WTC11 (cell line): ENCODE measurements around the gene CPNE2. TPM values are rescaled to one million over a fixed set of nuclear protein-coding genes. Genes with fewer than 3 reads are reported as not detected.
A peak's percentile ranks its signal among the peaks of the same experiment; 100 is the strongest.

Source experiments
- ATAC-seq: fragments of 200-7000 bp; cut with Tn5 transposase; 2 replicates; pipeline ENCODE4 v1.10.0; 2021; ENCODE audit warnings: mild to moderate bottlenecking, moderate library complexity
- CTCF ChIA-PET: fragments of 300-600 bp; sonication (Branson Sonifier 250); formaldehyde crosslinking; loops from one replicate; lab custom pipeline; 2021; ENCODE audit warnings: antibody characterized with exemption; lab: Charles Lee
- POLR2A ChIA-PET: fragments of 350-600 bp; sonication (Branson Sonifier 250); formaldehyde crosslinking; loops from one replicate; lab custom pipeline; 2021; ENCODE audit warnings: antibody characterized with exemption; lab: Charles Lee
- DNase-seq: peaks from one replicate; pipeline ENCODE4 v3.0.0; 2021; ENCODE audit warnings: low spot score
- H3K27ac Mint-ChIP-seq: 2 replicates; pipeline ENCODE4 v1.8.0; 2021; ENCODE audit warnings: mixed read lengths
- H3K27me3 Mint-ChIP-seq: 2 replicates; pipeline ENCODE4 v1.8.0; 2021; ENCODE audit warnings: low read depth, mild to moderate bottlenecking, moderate library complexity, mixed read lengths
- H3K36me3 Mint-ChIP-seq: 2 replicates; pipeline ENCODE4 v1.8.0; 2021; ENCODE audit warnings: mixed read lengths
- H3K4me1 Mint-ChIP-seq: 2 replicates; pipeline ENCODE4 v1.8.0; 2022; ENCODE audit warnings: mixed read lengths
- H3K4me3 Mint-ChIP-seq: 2 replicates; pipeline ENCODE4 v1.8.0; 2021; ENCODE audit warnings: mild to moderate bottlenecking, moderate library complexity, mixed read lengths
- H3K9me3 Mint-ChIP-seq: 2 replicates; pipeline ENCODE4 v1.8.0; 2021; ENCODE audit warnings: mixed read lengths
- CREB1 ChIP-seq: sonication (generic); formaldehyde crosslinking; IDR thresholded peaks from 2 replicates; pipeline ENCODE4 v1.8.0; 2023; ENCODE audit warnings: mild to moderate bottlenecking, missing genetic modification reagents
- E2F4 ChIP-seq: sonication (generic); formaldehyde crosslinking; IDR thresholded peaks from 2 replicates; pipeline ENCODE4 v1.8.1; 2022; ENCODE audit warnings: low read depth, mild to moderate bottlenecking, moderate library complexity, missing genetic modification reagents, borderline replicate concordance
- ESRRA ChIP-seq: sonication (generic); formaldehyde crosslinking; IDR thresholded peaks from 2 replicates; pipeline ENCODE4 v1.8.1; 2022; ENCODE audit warnings: mild to moderate bottlenecking, missing genetic modification reagents, borderline replicate concordance
- ETV6 ChIP-seq: sonication (generic); formaldehyde crosslinking; IDR thresholded peaks from 2 replicates; pipeline ENCODE4 v1.8.1; 2022; ENCODE audit warnings: mild to moderate bottlenecking, missing genetic modification reagents
- FOXP1 ChIP-seq: sonication (generic); formaldehyde crosslinking; IDR thresholded peaks from 2 replicates; pipeline ENCODE4 v1.8.0; 2022; ENCODE audit warnings: missing genetic modification reagents, mild to moderate bottlenecking, moderate library complexity, borderline replicate concordance
- GRHL2 ChIP-seq: fragments of 250-450 bp; sonication (Bioruptor Pico); IDR thresholded peaks from 2 replicates; pipeline ENCODE4 v1.8.0; 2022; ENCODE audit warnings: mild to moderate bottlenecking, moderate library complexity; ENCODE audit not compliant: insufficient replicate concordance, severe bottlenecking
- GTF2I ChIP-seq: fragments of 250-450 bp; sonication (Bioruptor Pico); conservative IDR thresholded peaks from 2 replicates; pipeline ENCODE4 v1.4.0; 2021; ENCODE audit warnings: mild to moderate bottlenecking
- MXD4 ChIP-seq: fragments of 250-450 bp; sonication (Bioruptor Pico); IDR thresholded peaks from 2 replicates; pipeline ENCODE4 v1.8.0; 2021; ENCODE audit warnings: mild to moderate bottlenecking, moderate library complexity, borderline replicate concordance
- NFE2L1 ChIP-seq: sonication (generic); formaldehyde crosslinking; IDR thresholded peaks from 2 replicates; pipeline ENCODE4 v1.8.1; 2023; ENCODE audit warnings: missing genetic modification reagents
- NR2C2 ChIP-seq: sonication (generic); formaldehyde crosslinking; IDR thresholded peaks from 2 replicates; pipeline ENCODE4 v1.8.0; 2022; ENCODE audit warnings: mild to moderate bottlenecking, missing genetic modification reagents
- PRRX2 ChIP-seq: fragments of 250-450 bp; sonication (Bioruptor Pico); IDR thresholded peaks from 2 replicates; pipeline ENCODE4 v1.8.0; 2021; ENCODE audit warnings: mild to moderate bottlenecking
- SP1 ChIP-seq: sonication (generic); formaldehyde crosslinking; conservative IDR thresholded peaks from 2 replicates; pipeline ENCODE4 v1.8.1; 2022; ENCODE audit warnings: missing genetic modification reagents
- ZMAT4 ChIP-seq: fragments of 250-450 bp; sonication (Bioruptor Pico); IDR thresholded peaks from 2 replicates; pipeline ENCODE4 v1.9.0; 2021; ENCODE audit warnings: mild to moderate bottlenecking
- ZNF138 ChIP-seq: sonication (generic); formaldehyde crosslinking; conservative IDR thresholded peaks from 2 replicates; pipeline ENCODE4 v1.8.1; 2022; ENCODE audit warnings: mild to moderate bottlenecking, moderate library complexity, missing genetic modification reagents
- ZNF263 ChIP-seq: sonication (generic); formaldehyde crosslinking; IDR thresholded peaks from 2 replicates; pipeline ENCODE4 v1.8.1; 2022; ENCODE audit warnings: low read depth, mild to moderate bottlenecking, moderate library complexity, missing genetic modification reagents
- ZNF317 ChIP-seq: sonication (generic); formaldehyde crosslinking; IDR thresholded peaks from 2 replicates; pipeline ENCODE4 v1.8.1; 2023; ENCODE audit warnings: low read depth, mild to moderate bottlenecking, moderate library complexity, missing genetic modification reagents, borderline replicate concordance
- total RNA-seq: library from RNA; stranded (reverse); gene quantifications from 3 replicates; pipeline ENCODE4 v1.2.3, GENCODE V29; 2021
- TF ChIP-seq, protein P1 (sequence below): sonication (generic); formaldehyde crosslinking; IDR thresholded peaks from 2 replicates; pipeline ENCODE4 v1.8.1; 2023; ENCODE audit warnings: mild to moderate bottlenecking, missing genetic modification reagents
- TF ChIP-seq, protein P2 (sequence below): sonication (generic); formaldehyde crosslinking; IDR thresholded peaks from 2 replicates; pipeline ENCODE4 v1.8.0; 2022; ENCODE audit warnings: mild to moderate bottlenecking, missing genetic modification reagents
- TF ChIP-seq, protein P3 (sequence below): sonication (generic); formaldehyde crosslinking; IDR thresholded peaks from 2 replicates; pipeline ENCODE4 v1.8.1; 2023; ENCODE audit warnings: mild to moderate bottlenecking, missing genetic modification reagents, moderate library complexity
- TF ChIP-seq, protein P4 (sequence below): sonication (generic); formaldehyde crosslinking; IDR thresholded peaks from 2 replicates; pipeline ENCODE4 v1.8.1; 2023; ENCODE audit warnings: mild to moderate bottlenecking, missing genetic modification reagents
- TF ChIP-seq, protein P5 (sequence below): fragments of 200-600 bp; IDR thresholded peaks from 2 replicates; pipeline ENCODE4 v1.8.0; 2022; ENCODE audit warnings: antibody characterized with exemption

The CPNE2 gene
- total RNA-seq, 1 experiment from 2014 or later = 14.0 TPM

DNA sequence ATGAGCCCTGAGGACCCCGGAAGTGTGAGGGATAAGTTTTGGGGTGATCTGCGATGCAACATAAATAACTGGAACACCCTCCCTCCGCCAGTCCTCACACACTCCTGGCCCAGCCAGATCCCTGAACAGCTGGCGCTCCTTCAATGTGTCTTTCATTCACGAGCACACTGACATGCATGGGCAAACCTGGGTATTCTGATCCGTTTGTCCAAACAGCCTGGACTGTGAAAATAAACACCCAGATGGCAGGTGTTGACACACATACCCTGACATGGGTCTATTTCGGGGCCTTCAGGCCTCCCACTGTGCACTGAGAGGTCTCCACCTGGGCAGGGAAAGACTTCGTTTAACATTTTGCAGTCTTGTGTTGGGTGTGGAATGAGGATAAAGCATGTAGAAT lies 3.0 kb upstream of the CPNE2 start:
- Mint-ChIP-seq H3K36me3 (no peaks in the 10 kb centered on the region), H3K27ac (no peak overlapping the region), H3K27me3 (peaks cover 22% of the 10 kb centered on the region), H3K9me3 (peaks cover 4% of the 10 kb centered on the region; the same call in 1 of the 2 replicates), H3K4me3 (no peak overlapping the region), H3K4me1 (peaks cover 14% of the 10 kb centered on the region)
- no peak for DNase-seq
- TF ChIP-seq ZNF138 (no peak), PRRX2 (CRISPR knock-in tag) (no peak), ZNF263 (no peak), NR2C2 (no peak), ESRRA (CRISPR knock-in tag) (no peak), NFE2L1 (CRISPR knock-in tag) (no peak), GTF2I (CRISPR knock-in tag) (no peak), ZNF317 (CRISPR knock-in tag) (no peak), ZMAT4 (CRISPR knock-in tag) (no peak), CREB1 (CRISPR knock-in tag) (no peak), ETV6 (no peak), FOXP1 (no peak), E2F4 (CRISPR knock-in tag) (no peak)
- TF ChIP-seq, protein P1, sequence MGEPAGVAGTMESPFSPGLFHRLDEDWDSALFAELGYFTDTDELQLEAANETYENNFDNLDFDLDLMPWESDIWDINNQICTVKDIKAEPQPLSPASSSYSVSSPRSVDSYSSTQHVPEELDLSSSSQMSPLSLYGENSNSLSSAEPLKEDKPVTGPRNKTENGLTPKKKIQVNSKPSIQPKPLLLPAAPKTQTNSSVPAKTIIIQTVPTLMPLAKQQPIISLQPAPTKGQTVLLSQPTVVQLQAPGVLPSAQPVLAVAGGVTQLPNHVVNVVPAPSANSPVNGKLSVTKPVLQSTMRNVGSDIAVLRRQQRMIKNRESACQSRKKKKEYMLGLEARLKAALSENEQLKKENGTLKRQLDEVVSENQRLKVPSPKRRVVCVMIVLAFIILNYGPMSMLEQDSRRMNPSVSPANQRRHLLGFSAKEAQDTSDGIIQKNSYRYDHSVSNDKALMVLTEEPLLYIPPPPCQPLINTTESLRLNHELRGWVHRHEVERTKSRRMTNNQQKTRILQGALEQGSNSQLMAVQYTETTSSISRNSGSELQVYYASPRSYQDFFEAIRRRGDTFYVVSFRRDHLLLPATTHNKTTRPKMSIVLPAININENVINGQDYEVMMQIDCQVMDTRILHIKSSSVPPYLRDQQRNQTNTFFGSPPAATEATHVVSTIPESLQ (CRISPR knock-in tag) = no peak
- TF ChIP-seq, protein P2, sequence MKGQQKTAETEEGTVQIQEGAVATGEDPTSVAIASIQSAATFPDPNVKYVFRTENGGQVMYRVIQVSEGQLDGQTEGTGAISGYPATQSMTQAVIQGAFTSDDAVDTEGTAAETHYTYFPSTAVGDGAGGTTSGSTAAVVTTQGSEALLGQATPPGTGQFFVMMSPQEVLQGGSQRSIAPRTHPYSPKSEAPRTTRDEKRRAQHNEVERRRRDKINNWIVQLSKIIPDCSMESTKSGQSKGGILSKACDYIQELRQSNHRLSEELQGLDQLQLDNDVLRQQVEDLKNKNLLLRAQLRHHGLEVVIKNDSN (CRISPR knock-in tag) = no peak
- TF ChIP-seq, protein P3, sequence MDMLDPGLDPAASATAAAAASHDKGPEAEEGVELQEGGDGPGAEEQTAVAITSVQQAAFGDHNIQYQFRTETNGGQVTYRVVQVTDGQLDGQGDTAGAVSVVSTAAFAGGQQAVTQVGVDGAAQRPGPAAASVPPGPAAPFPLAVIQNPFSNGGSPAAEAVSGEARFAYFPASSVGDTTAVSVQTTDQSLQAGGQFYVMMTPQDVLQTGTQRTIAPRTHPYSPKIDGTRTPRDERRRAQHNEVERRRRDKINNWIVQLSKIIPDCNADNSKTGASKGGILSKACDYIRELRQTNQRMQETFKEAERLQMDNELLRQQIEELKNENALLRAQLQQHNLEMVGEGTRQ = no peak
- ChIA-PET POLR2A (no interaction called here), CTCF (no interaction called here)
- no peak for ATAC-seq

DNA sequence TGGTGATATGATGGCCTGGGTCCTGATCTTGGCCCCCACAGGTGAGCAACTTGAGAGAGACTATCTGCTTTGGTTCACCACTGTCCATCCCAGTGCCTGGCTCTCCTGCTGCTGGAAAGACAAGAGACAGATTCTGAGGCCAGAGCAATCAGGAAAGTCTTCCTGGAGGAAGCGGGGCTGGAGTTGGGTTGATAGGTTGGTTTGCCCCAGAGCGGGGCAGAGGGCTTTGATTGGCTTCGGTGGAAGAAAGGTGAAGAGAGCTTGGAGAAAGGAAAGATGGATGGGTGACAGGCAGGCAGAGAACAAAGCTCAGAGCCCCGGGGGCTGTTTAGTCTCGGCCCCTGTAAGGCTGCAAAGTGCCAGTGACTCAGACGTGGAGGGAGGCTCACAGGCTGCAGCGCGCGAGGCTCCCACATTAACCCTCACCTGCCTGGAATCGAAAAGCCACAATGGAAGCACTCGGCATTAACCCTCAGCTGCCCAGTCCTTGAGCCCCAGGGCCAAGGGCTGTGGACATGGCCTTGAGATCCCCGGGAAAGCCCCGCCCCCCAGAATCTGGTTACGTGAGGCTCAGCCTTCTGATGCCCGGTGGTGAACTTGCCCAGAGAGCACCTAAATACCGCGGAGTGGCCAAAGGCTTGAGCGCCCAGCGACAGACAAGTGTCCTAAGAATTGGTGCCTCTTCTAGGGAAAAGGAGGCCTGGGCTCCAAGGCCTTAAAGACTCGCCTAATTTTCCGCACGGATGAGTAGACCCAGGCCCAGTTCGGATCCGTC lies 996 bp upstream of the CPNE2 start:
- Mint-ChIP-seq H3K27me3 (peaks cover 25% of the 10 kb centered on the region), H3K9me3 (peaks cover 4% of the 10 kb centered on the region; the same call in 1 of the 2 replicates), H3K36me3 (no peaks in the 10 kb centered on the region), H3K4me1 (peaks cover 14% of the 10 kb centered on the region), H3K27ac (no peak overlapping the region), H3K4me3 (peak overlapping the region; percentile 86)
- DNase-seq = peak; percentile 67
- ATAC-seq = peak; percentile 36
- POLR2A ChIA-PET = interaction anchor here (0.8 kb wide), 1 partner anchor 42 kb away, joined by 3 read pairs; no protein-coding TSS in a partner anchor
- TF ChIP-seq SP1 (CRISPR knock-in tag) (0 out of 2 replicates have a peak, but pooled peaks have one; percentile 25), GRHL2 (no peak), MXD4 (CRISPR knock-in tag) (no peak), CREB1 (CRISPR knock-in tag) (no peak)
- TF ChIP-seq, protein P4, sequence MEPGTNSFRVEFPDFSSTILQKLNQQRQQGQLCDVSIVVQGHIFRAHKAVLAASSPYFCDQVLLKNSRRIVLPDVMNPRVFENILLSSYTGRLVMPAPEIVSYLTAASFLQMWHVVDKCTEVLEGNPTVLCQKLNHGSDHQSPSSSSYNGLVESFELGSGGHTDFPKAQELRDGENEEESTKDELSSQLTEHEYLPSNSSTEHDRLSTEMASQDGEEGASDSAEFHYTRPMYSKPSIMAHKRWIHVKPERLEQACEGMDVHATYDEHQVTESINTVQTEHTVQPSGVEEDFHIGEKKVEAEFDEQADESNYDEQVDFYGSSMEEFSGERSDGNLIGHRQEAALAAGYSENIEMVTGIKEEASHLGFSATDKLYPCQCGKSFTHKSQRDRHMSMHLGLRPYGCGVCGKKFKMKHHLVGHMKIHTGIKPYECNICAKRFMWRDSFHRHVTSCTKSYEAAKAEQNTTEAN (CRISPR knock-in tag) = no peak
- TF ChIP-seq, protein P2 (CRISPR knock-in tag) = no peak
- TF ChIP-seq, protein P5, sequence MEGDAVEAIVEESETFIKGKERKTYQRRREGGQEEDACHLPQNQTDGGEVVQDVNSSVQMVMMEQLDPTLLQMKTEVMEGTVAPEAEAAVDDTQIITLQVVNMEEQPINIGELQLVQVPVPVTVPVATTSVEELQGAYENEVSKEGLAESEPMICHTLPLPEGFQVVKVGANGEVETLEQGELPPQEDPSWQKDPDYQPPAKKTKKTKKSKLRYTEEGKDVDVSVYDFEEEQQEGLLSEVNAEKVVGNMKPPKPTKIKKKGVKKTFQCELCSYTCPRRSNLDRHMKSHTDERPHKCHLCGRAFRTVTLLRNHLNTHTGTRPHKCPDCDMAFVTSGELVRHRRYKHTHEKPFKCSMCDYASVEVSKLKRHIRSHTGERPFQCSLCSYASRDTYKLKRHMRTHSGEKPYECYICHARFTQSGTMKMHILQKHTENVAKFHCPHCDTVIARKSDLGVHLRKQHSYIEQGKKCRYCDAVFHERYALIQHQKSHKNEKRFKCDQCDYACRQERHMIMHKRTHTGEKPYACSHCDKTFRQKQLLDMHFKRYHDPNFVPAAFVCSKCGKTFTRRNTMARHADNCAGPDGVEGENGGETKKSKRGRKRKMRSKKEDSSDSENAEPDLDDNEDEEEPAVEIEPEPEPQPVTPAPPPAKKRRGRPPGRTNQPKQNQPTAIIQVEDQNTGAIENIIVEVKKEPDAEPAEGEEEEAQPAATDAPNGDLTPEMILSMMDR = no peak
- CTCF ChIA-PET = interaction anchor here (1.1 to 3.9 kb wide), 18 partner anchors 12 to 356 kb away, joined by 3 to 68 read pairs (median 10); partner anchors contain the start of genes CIAPIN1 and COQ9
